PFSK-1 (cell line): ENCODE measurements around the gene VSIG10L.
A peak's percentile ranks its signal among the peaks of the same experiment; 100 is the strongest.

Experiments used
- FOXP2 ChIP-seq: optimal IDR thresholded peaks from 2 replicates; pipeline ENCODE3; 2011; ENCODE audit warnings: borderline replicate concordance, control low read depth, inconsistent platforms; ENCODE audit not compliant: insufficient read depth; ENCODE audit errors: extremely low read length, extremely low read depth
- POLR2AphosphoS5 ChIP-seq: IDR thresholded peaks from 2 replicates; pipeline ENCODE4 v1.6.1; 2012; ENCODE audit warnings: low read depth, mild to moderate bottlenecking, control low read depth, low read length, moderate library complexity
- REST ChIP-seq, 2 experiments: IDR thresholded peaks; 2 replicates each; pipeline versions ENCODE4 v1.6.1 to v1.8.0; 2011 to 2012; ENCODE audit warnings: low read depth in 2 of 2, low read length in 2 of 2, control low read depth in 1 of 2, inconsistent platforms in 1 of 2, mild to moderate bottlenecking in 1 of 2, moderate library complexity in 1 of 2; ENCODE audit not compliant: insufficient read depth in 1 of 2
- SIN3A ChIP-seq: IDR thresholded peaks from 2 replicates; pipeline ENCODE4 v1.6.1; 2012; ENCODE audit warnings: mild to moderate bottlenecking, low read length, moderate library complexity, borderline replicate concordance; ENCODE audit not compliant: insufficient read depth
- TAF1 ChIP-seq: IDR thresholded peaks from 2 replicates; pipeline ENCODE4 v1.6.1; 2012; ENCODE audit warnings: low read length, control low read depth, borderline replicate concordance; ENCODE audit not compliant: insufficient read depth

The VSIG10L gene

GRCh38 chr19:51346742-51347141 is 4.8 kb upstream of the VSIG10L start:
- TF ChIP-seq TAF1 (no peak), SIN3A (no peak), REST (IDR thresholded peaks at IDR 0.05; ENCODE audit: insufficient read depth in 1 of 2, low read depth in 2 of 2, low read length in 2 of 2) (no peak), FOXP2 (no peak), POLR2AphosphoS5 (no peak)

GRCh38 chr19:51345076-51345620 is 3.2 kb upstream of the VSIG10L start:
- TF ChIP-seq FOXP2 = no peak
- TF ChIP-seq TAF1 = no peak
- no peak for TF ChIP-seq REST (IDR thresholded peaks at IDR 0.05; ENCODE audit: insufficient read depth in 1 of 2, low read depth in 2 of 2, low read length in 2 of 2)
- no peak for TF ChIP-seq POLR2AphosphoS5
- no peak for TF ChIP-seq SIN3A

- no peak for TF ChIP-seq POLR2AphosphoS5
- TF ChIP-seq TAF1 = no peak
- TF ChIP-seq SIN3A = no peak
These were observed 961 bp upstream of the VSIG10L start for GRCh38 chr19:51342631-51343569.

GRCh38 chr19:51341066-51341465 is 873 bp downstream of the VSIG10L start:
- TF ChIP-seq TAF1 (no peak), SIN3A (no peak)

- TF ChIP-seq TAF1 (no peak; the same call in 1 of the 2 replicates), SIN3A (no peak), FOXP2 (peak; percentile 14), POLR2AphosphoS5 (peak; percentile 69; the same call in 1 of the 2 replicates)
These were observed 2.0 kb downstream of the VSIG10L start for GRCh38 chr19:51339687-51340656.

GRCh38 chr19:51339313-51339686 is 2.6 kb downstream of the VSIG10L start:
- TF ChIP-seq SIN3A = no peak
- TF ChIP-seq REST (IDR thresholded peaks at IDR 0.05; ENCODE audit: insufficient read depth in 1 of 2, low read depth in 2 of 2, low read length in 2 of 2) = no peak
- TF ChIP-seq FOXP2 = no peak
- no peak for TF ChIP-seq TAF1
- TF ChIP-seq POLR2AphosphoS5 = no peak
